Liver (tissue), 6 donors: Measurements from ENCODE around the gene CRB1. TPM values are rescaled to one million over a fixed set of nuclear protein-coding genes. Genes with fewer than 3 reads are reported as not detected.

ENCODE experiments used
- RXRA ChIP-seq, 2 donors: IDR thresholded peaks; 2 replicates each; pipeline ENCODE4 v1.6.1; 2017 to 2018; ENCODE audit warnings: antibody characterized with exemption in 2 of 2, mild to moderate bottlenecking in 1 of 2
- ZBTB33 ChIP-seq: IDR thresholded peaks from 2 replicates; pipeline ENCODE4 v1.6.1; 2016; ENCODE audit warnings: antibody characterized with exemption
- polyA plus RNA-seq, 2 donors: library from polyadenylated mRNA; stranded (reverse) in 1 of 2; unstranded in 1 of 2; fragments of 200-250 nt in 1 of 2; fragments of >200 nt in 1 of 2; fragmentation: Nextera tagmentation in 1 of 2; extraction: Ambion mirVana in 1 of 2; gene quantifications; one replicate each; pipeline versions ENCODE4 v1.2.1 to v1.2.3, GENCODE V29; 2013 to 2015
- small RNA-seq: library from RNA; depleted of rRNA; stranded (forward); fragments of <200 nt; gene quantifications from one replicate; pipeline ENCODE3, GENCODE V24; 2014
- total RNA-seq, 2 donors: library from RNA; depleted of rRNA; stranded (reverse); fragments of >200 nt; gene quantifications; one replicate each; pipeline ENCODE4 v1.2.3, GENCODE V29; 2014
- donor health status: healthy.
- donor health status: healthy.
- donor health status: healthy.

The CRB1 gene
- total and polyA plus RNA-seq, 4 donors, result 5.1 TPM; not detected in 3

- TF ChIP-seq ZBTB33 (no peak), RXRA (IDR thresholded peaks at IDR 0.05) (no peak)
These were observed 258.8 kb downstream of the CRB1 start (continued) for GRCh38 chr1:197526736-197527371.

Small RNAs within 50 kb of the gene (small RNA-seq; reads per million reads assigned to genes)
- gene MRPS21P3, result not detected

Other genes with a start within 250 kb of the CRB1 start
- gene F13B, start 201.0 kb upstream of the CRB1 start, total RNA-seq, result 100 to 1,000 TPM; 111 to 194 TPM
- 10 to 100 TPM; 42.3 to 49.8 TPM for gene F13B, start 201.0 kb upstream of the CRB1 start, polyA plus RNA-seq
- 10 to 100 TPM in 1 of 2 donors, under 1 TPM in 1; 0.17 to 45.3 TPM for gene ASPM, start 121.6 kb upstream of the CRB1 start, total RNA-seq
- 1 to 10 TPM in 1 of 2 donors, under 1 TPM in 1; 0.49 to 1.2 TPM for gene ASPM, start 121.6 kb upstream of the CRB1 start, polyA plus RNA-seq
- gene ZBTB41, start 67.0 kb upstream of the CRB1 start, total RNA-seq, result 1 to 10 TPM; 4.6 to 5.9 TPM
- gene ZBTB41, start 67.0 kb upstream of the CRB1 start, polyA plus RNA-seq, result 1 to 10 TPM; 1.7 TPM